T-helper 2 cell treated with Interferon-gamma antibody and Interleukin-4, amounts not matched to agents 5 μg/mL and 100 μg/mL, for 36 hours (primary cell): ENCODE results near the gene NHLRC2.

Experiments
- DNase-seq: peaks from one replicate; pipeline ENCODE4 v3.0.0; 2021; ENCODE audit warnings: low spot score
- H3K27ac Mint-ChIP-seq: one replicate; pipeline ENCODE4 v1.8.0; 2021; ENCODE audit warnings: mild to moderate bottlenecking, mixed read lengths
- H3K27me3 Mint-ChIP-seq: one replicate; pipeline ENCODE4 v1.8.0; 2021; ENCODE audit warnings: low read depth, mixed read lengths
- H3K36me3 Mint-ChIP-seq: one replicate; pipeline ENCODE4 v1.8.0; 2021; ENCODE audit warnings: low read depth, mixed read lengths
- H3K4me1 Mint-ChIP-seq: one replicate; pipeline ENCODE4 v1.8.0; 2021; ENCODE audit warnings: low read depth, mixed read lengths
- H3K4me3 Mint-ChIP-seq: one replicate; pipeline ENCODE4 v1.8.0; 2022; ENCODE audit warnings: mild to moderate bottlenecking, moderate library complexity, mixed read lengths
- H3K9me3 Mint-ChIP-seq: one replicate; pipeline ENCODE4 v1.8.0; 2021; ENCODE audit warnings: mixed read lengths

NHLRC2 gene

DNA sequence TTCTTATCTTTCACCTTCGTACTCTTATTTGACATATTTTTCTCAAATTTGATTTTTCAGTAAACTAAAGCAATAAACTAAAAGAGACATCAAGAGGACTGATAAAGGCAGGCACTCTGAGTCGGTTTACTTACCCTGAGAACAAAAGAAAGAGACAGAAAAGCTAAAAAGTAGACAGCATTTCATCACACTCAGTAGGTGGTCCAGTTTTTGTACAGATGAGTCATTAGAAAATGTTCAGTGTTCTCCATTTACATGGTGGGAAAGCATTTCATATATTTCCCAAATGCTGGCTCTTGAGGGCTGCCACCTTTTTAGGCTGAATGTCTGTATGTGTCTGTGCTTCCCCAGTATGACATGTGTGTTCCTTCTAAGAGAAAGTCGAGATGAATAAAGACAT, 52.7 kb downstream of the NHLRC2 start:
- peaks cover 37% of the 10 kb centered on the region for H3K36me3 Mint-ChIP-seq
- H3K9me3 Mint-ChIP-seq, result no peaks in the 10 kb centered on the region
- no peak overlapping the region for H3K4me3 Mint-ChIP-seq
- no peaks in the 10 kb centered on the region for H3K27me3 Mint-ChIP-seq
- no peak overlapping the region for H3K27ac Mint-ChIP-seq
- H3K4me1 Mint-ChIP-seq, result no peaks in the 10 kb centered on the region
- no peak for DNase-seq

DNA sequence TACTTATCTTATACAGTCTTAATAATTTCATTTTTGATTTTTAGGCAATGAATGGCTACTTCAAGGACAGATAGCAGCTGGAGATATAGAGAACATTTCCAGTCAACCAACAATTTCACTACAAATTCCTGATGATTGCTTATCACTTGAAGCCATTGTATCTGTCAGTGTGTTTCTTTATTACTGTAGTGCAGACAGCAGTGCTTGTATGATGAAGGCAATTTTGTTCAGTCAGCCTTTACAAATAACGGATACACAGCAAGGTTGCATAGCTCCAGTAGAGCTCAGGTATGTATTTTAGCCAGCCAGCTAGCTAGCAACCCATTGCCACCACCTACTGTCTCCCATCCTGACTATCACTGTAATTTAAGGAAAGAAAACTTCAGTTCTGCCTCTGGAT, 53.8 kb downstream of the NHLRC2 start:
- no peak for DNase-seq
- peaks cover 34% of the 10 kb centered on the region for H3K36me3 Mint-ChIP-seq
- no peaks in the 10 kb centered on the region for H3K4me1 Mint-ChIP-seq
- no peak overlapping the region for H3K27ac Mint-ChIP-seq
- H3K4me3 Mint-ChIP-seq, result no peak overlapping the region
- no peaks in the 10 kb centered on the region for H3K9me3 Mint-ChIP-seq
- H3K27me3 Mint-ChIP-seq, result no peaks in the 10 kb centered on the region

DNA sequence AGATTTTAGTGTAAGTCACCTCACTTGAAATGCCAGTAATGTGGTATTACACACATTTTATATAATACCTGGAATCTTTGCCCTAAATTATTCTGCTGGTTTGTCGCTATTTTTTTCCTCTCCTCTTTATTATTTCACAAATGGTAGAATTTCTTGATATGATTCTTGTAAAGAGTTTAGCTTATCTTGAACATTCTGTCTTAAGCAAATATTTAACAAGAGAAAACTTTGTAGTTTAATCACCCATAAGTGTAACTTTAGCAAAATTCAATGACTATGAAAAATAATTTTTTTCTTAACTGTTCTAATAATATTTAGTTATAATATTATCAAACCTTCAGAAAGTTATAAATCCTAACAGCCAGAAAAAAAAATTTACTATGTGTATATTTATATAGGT, 56.7 kb downstream of the NHLRC2 start:
- Mint-ChIP-seq H3K36me3 (peaks cover 19% of the 10 kb centered on the region), H3K4me3 (no peak overlapping the region), H3K9me3 (no peaks in the 10 kb centered on the region), H3K27ac (no peak overlapping the region), H3K4me1 (peaks cover 4% of the 10 kb centered on the region), H3K27me3 (no peaks in the 10 kb centered on the region)
- no peak for DNase-seq

DNA sequence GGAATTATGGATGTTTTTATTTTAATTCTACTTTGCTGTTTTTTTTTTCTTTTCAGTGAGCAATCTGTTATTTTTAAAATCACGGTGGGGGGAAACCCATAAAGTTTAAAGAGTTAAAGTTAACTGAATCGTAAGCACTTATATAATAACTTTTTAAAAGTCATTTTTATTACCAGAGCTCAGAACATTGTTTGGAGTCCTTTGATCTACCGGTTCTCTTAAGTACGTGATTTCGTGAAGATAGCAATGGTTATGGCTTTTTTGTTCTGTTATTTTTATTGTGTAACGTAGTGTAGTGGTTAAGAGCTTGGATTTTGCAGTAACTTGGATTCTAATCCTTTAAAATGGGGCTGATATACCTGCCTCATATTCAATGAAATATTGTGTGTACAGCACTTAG, 57.4 kb downstream of the NHLRC2 start:
- Mint-ChIP-seq H3K36me3 (peaks cover 19% of the 10 kb centered on the region), H3K27ac (no peak overlapping the region), H3K9me3 (no peaks in the 10 kb centered on the region), H3K4me1 (peaks cover 4% of the 10 kb centered on the region), H3K27me3 (no peaks in the 10 kb centered on the region), H3K4me3 (no peak overlapping the region)
- DNase-seq, result no peak

DNA sequence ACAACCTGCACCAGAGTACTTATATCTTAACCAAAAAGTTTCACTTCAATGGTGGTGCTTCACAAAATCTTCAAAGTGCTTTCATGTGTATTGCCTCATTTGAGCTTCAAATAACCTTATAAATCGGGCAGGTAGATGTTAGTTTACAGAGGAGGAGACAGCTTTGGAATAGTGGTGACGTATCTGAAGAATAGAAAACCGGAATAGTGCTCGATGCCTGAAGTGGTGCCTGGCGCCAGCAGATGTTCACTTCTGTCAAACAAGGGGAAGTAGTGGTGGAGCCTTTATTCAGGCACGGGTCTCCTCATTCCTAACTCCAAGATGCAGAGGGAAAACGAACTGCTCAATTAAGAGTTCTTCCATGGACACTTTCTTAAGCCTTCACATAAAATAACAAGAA, 58.1 kb downstream of the NHLRC2 start:
- Mint-ChIP-seq H3K9me3 (no peaks in the 10 kb centered on the region), H3K27ac (no peak overlapping the region), H3K4me1 (peaks cover 4% of the 10 kb centered on the region), H3K4me3 (no peak overlapping the region), H3K27me3 (no peaks in the 10 kb centered on the region), H3K36me3 (peaks cover 17% of the 10 kb centered on the region)
- no peak for DNase-seq

DNA sequence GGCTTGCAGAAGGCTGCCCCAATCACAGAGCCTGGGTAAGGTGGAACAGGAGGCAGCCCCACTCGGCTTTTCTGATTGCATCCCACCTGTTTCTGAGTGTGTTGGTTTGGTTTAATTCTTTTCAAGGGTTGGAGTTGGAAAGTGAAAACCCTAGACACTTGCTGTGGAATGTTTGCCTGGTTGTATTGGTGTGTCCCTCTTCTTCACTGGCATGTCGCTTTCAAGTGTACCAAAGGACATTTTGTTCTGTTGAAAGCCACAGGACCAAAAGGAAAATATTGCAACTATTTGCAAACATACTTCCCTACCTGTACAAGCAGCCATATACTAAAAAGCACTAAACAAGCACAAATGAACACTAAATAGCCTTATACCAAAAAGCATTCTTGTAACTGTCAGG, 60.5 kb downstream of the NHLRC2 start:
- no peak overlapping the region for H3K4me3 Mint-ChIP-seq
- H3K27ac Mint-ChIP-seq, result no peak overlapping the region
- H3K4me1 Mint-ChIP-seq, result peaks cover 4% of the 10 kb centered on the region
- peaks cover 5% of the 10 kb centered on the region for H3K27me3 Mint-ChIP-seq
- DNase-seq, result no peak
- peaks cover 22% of the 10 kb centered on the region for H3K36me3 Mint-ChIP-seq
- no peaks in the 10 kb centered on the region for H3K9me3 Mint-ChIP-seq

DNA sequence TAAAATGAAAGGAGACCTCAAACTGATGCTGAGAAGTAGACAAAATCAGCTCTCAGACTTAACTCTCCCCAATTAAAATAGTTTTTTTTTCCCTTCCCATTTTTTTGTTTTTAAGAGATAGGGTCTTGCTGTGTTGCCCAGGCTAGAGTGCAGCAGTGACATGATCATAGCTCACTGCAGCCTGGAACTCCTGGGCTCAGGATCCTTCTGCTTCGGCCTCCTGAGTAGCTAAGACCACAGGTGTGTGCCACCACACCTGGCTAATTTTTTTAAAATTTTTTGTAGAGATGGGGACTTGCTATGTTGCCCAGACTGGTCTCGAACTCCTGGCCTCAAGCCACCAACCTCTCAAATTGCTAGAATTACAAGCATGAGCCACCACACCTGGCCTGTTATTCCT, 61.1 kb downstream of the NHLRC2 start:
- peaks cover 5% of the 10 kb centered on the region for H3K27me3 Mint-ChIP-seq
- H3K4me1 Mint-ChIP-seq, result peaks cover 4% of the 10 kb centered on the region
- no peak overlapping the region for H3K27ac Mint-ChIP-seq
- H3K4me3 Mint-ChIP-seq, result no peak overlapping the region
- DNase-seq, result no peak
- peaks cover 22% of the 10 kb centered on the region for H3K36me3 Mint-ChIP-seq
- no peaks in the 10 kb centered on the region for H3K9me3 Mint-ChIP-seq

DNA sequence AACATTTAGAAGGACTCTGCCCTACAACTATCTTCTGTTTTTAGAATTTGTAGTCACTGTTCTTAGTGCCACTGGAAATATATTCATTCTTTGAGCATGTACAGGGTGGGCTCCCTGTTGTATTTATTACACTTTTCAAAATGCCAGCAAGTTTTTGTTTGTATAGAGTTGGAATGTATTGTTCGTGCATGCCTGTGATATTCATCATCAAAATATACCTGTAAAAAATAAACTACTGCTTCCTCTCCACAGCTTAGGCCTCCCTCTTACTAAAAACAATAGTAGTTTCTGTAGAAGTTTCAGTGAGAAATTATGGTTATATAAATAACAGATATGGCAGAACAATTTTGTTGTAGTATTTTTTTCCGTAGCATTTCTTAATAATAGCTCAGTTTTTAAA, 61.6 kb downstream of the NHLRC2 start:
- no peak overlapping the region for H3K4me3 Mint-ChIP-seq

DNA sequence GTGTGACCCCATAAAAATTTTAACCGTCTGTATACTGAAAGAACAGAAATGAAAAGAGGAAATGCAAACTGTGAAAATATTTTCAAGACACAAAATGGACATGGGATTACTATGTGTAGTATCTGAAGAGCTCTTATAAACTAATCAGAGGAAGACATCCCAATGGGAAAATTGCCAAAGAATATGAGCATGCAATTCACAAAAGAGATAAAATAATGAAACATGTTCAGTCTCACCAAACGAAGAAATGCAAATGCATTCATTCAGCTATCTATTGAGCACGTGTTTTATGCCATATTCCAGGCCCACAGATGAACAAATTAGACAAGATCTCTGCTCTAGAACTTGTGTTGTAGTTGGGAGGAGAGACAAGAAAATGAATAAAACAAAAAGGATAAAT, 63.2 kb downstream of the NHLRC2 start:
- Mint-ChIP-seq H3K4me1 (peaks cover 4% of the 10 kb centered on the region), H3K27ac (no peak overlapping the region), H3K27me3 (peaks cover 7% of the 10 kb centered on the region), H3K9me3 (no peaks in the 10 kb centered on the region), H3K4me3 (no peak overlapping the region), H3K36me3 (peaks cover 17% of the 10 kb centered on the region)
- no peak for DNase-seq

More for the DNA sequence above, 61.6 kb downstream of the NHLRC2 start:
- H3K36me3 Mint-ChIP-seq, result peaks cover 22% of the 10 kb centered on the region
- no peak overlapping the region for H3K27ac Mint-ChIP-seq
- DNase-seq, result no peak
- H3K27me3 Mint-ChIP-seq, result peaks cover 5% of the 10 kb centered on the region
- peaks cover 4% of the 10 kb centered on the region for H3K4me1 Mint-ChIP-seq
- H3K9me3 Mint-ChIP-seq, result no peaks in the 10 kb centered on the region

DNA sequence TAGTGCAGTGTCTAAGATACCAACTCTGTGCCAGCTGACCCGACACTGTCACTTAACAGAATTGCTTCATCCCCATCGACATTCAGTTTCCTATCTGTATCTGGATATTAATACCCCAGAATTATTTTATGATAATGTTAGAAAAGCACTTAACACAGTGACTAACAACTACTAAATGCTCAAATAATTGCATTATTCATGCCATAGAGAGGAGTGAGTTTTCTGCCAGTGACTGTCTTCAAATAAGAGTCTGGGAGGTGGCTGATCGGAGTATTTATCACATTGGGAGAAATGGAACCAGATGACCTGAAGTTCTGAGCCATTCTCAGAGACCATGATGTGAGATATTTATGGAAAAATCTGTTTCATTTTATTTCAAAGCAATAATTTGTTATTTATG, 65.7 kb downstream of the NHLRC2 start:
- Mint-ChIP-seq H3K4me3 (no peak overlapping the region), H3K9me3 (peaks cover 7% of the 10 kb centered on the region), H3K27ac (no peak overlapping the region), H3K4me1 (peaks cover 6% of the 10 kb centered on the region), H3K27me3 (peaks cover 24% of the 10 kb centered on the region), H3K36me3 (peaks cover 10% of the 10 kb centered on the region)
- DNase-seq, result no peak

DNA sequence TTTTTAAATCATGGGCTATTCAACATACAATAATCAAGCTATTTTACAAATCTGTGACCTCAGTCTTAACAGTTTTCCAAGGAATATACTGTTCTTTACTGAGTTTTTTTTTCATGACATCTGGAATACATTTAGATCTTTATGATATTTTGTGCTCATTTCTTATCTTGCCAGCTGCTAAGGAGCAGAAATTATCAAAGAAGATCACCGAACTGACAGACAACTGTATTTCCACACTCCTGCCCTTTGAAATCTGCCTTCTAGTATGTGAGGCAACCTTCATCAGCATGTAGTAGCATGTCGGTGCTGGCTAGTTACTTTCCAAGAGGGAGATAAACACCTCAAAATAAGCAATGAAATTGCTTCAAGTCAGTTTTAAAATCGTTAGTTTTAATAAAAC, 66.4 kb downstream of the NHLRC2 start:
- Mint-ChIP-seq H3K9me3 (peaks cover 8% of the 10 kb centered on the region), H3K4me3 (no peak overlapping the region), H3K27me3 (peaks cover 24% of the 10 kb centered on the region), H3K36me3 (peaks cover 10% of the 10 kb centered on the region), H3K27ac (no peak overlapping the region), H3K4me1 (peaks cover 5% of the 10 kb centered on the region)
- DNase-seq, result no peak

DNA sequence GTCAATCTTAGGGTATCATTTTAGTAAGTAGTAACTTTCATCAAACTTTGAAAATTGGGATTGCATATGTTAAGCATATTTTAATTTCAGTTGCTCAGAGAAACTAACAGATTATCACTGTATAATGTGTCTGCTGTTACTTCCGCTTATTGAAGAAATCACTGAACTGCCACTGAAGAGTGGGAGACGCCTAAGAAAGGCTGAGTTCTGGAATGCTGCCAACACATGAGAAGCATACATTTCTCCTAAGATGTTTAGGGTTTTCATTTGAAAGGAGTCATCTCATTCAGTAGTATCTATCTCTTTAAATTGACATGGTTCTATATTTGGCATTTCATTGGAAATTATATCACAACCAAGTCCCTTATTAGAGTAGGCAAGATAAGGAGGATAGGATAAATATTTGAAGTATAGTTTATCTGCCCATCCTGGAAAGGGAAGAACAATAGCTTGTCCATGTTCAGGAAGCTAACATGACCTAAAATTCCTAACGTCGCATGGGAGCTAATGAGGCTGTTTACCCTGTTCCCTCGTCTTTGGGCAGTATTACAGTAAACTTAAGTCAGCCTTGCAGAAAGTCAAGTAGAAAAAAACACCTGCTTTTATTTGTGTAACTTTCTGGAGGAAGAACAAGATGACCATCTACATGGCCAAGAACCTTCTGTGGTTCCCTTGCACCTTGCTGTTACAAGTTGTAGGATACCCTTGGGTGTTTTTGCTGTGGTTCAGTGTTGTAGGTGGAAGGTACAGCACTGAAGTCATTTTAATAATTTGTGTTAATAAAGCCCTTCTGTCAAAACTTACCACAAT, 67.3 kb downstream of the NHLRC2 start:
- Mint-ChIP-seq H3K36me3 (peaks cover 10% of the 10 kb centered on the region), H3K4me1 (peaks cover 2% of the 10 kb centered on the region), H3K9me3 (peaks cover 8% of the 10 kb centered on the region), H3K27ac (no peak overlapping the region), H3K4me3 (no peak overlapping the region), H3K27me3 (peaks cover 28% of the 10 kb centered on the region)
- no peak for DNase-seq

DNA sequence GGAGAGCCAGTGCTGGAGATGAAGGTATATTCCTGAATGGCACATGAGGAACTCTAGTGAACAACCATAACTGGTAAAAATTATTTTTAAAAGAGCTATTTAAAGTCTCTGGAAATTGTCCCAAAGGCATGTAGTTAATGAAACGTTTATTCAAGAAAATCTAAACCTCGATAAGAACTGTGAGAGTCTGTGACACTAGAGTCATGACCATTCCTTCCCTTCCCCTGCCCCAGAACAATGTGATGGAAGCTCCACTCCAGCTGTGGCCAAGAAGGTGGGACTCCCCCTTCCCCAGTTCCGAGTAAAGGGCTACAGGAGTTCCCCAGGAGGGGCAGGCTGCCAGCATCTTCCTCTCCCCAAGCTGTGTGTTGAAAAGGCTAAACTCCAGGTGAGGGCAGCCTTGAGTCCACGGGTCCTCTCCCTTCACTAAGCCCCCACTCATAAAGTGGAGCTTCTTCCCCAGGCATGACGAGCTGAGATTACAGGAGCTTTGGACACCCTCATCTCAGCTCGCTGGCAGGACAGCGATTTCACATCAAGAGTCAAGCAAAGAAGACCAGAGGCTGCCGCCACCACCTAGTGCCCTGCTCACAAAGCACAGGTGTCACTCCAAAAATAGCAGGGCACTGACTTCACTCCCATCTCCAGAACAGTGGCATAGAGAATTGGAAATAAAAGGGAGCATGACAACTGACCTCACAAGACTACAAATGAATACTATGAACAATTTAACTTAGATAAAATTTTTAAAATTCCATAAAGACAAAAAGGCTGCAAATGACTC, 68.5 kb downstream of the NHLRC2 start:
- Mint-ChIP-seq H3K9me3 (peaks cover 8% of the 10 kb centered on the region), H3K4me3 (no peak overlapping the region), H3K27ac (no peak overlapping the region), H3K4me1 (peaks cover 2% of the 10 kb centered on the region), H3K36me3 (peaks cover 5% of the 10 kb centered on the region), H3K27me3 (peaks cover 34% of the 10 kb centered on the region)
- no peak for DNase-seq

DNA sequence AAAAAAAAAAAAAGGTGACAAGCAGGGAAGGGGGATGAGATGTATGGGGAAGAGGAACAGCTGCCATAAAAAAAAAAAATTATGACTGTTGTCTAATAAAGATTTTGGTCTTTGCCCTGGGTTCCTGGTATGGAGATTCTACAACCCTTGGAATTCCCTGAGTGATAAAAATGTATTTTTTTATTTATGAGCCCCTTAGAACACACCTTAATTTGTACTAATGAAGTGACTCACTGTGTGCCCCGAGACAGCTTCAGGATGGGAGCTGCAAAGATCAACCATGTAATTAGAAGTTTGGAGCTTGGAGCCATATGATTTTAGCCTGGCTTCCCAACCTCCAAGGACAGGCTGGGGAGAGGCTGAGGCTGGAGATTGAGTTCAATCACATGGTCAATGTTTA, 69.7 kb downstream of the NHLRC2 start:
- peaks cover 2% of the 10 kb centered on the region for H3K4me1 Mint-ChIP-seq
- no peak overlapping the region for H3K27ac Mint-ChIP-seq
- no peak for DNase-seq
- peaks cover 8% of the 10 kb centered on the region for H3K9me3 Mint-ChIP-seq
- peaks cover 39% of the 10 kb centered on the region for H3K27me3 Mint-ChIP-seq
- no peak overlapping the region for H3K4me3 Mint-ChIP-seq
- no peaks in the 10 kb centered on the region for H3K36me3 Mint-ChIP-seq
